Measurements from ENCODE around the gene USP54. TPM values are rescaled to one million over a fixed set of nuclear protein-coding genes. Genes with fewer than 3 reads are reported as not detected.

Gene USP54, protein sequence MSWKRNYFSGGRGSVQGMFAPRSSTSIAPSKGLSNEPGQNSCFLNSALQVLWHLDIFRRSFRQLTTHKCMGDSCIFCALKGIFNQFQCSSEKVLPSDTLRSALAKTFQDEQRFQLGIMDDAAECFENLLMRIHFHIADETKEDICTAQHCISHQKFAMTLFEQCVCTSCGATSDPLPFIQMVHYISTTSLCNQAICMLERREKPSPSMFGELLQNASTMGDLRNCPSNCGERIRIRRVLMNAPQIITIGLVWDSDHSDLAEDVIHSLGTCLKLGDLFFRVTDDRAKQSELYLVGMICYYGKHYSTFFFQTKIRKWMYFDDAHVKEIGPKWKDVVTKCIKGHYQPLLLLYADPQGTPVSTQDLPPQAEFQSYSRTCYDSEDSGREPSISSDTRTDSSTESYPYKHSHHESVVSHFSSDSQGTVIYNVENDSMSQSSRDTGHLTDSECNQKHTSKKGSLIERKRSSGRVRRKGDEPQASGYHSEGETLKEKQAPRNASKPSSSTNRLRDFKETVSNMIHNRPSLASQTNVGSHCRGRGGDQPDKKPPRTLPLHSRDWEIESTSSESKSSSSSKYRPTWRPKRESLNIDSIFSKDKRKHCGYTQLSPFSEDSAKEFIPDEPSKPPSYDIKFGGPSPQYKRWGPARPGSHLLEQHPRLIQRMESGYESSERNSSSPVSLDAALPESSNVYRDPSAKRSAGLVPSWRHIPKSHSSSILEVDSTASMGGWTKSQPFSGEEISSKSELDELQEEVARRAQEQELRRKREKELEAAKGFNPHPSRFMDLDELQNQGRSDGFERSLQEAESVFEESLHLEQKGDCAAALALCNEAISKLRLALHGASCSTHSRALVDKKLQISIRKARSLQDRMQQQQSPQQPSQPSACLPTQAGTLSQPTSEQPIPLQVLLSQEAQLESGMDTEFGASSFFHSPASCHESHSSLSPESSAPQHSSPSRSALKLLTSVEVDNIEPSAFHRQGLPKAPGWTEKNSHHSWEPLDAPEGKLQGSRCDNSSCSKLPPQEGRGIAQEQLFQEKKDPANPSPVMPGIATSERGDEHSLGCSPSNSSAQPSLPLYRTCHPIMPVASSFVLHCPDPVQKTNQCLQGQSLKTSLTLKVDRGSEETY (N-terminal part only)
- 12.8 and 16.1 TPM in 2 replicates for total RNA-seq

DNA sequence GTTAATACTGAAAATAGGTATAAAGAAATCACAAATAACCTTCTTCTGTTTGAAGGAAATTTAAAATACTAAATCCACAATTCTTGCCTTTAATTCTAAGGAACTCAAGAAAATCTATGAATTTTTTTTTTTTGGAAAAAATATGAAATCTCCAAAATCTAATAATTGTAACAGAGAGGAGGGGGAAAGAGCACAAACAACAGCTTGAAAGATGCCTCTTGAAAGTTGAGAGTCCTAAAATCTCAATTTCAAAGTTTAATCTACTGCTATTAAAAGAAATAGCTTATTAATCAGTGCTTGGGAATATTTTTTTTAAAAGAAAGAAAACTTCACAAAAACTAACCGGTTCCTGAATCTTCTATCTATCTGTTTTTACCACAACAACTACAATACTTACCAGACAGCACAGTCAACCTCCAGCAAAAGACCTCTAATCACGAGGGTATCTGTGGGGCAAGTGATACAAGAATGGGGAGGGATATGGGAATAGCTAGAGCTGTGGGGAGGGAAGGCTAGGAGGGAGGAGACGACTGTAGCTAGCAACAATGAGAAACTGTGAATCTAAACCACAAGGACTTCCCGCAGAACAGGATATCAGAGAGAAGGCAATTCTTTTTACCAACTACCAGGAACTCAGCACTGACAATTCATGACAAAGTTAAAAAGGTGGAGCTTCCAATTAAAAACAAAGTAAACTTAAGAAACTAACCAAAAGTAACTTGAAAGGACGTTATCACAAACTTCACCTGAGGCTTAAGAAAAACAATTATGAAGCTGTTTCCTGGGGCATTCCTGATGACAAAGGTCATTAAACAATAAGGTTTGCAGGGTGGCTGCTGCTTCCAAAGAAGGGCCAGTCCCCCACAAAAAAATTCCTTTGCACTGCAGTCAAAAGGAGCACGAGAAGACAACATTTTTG lies at the start of gene USP54:
USP54 (minus strand) TSS at position 462 of the 919 bp plus-strand sequence. CDS start 15,684 bp downstream, outside the sequence.

GRCh38 chr10:73495884-73496674 lies 95.1 kb downstream of the USP54 start, which contains the start of gene PPP3CB:
TSS of gene PPP3CB (minus strand) at chr10:73496024. CDS start at chr10:73495889, 135 bp downstream.

Small RNA genes within 50 kb of the gene (small RNA-seq; reads per million reads assigned to genes)
- gene RNU6-883P, result not detected

Other genes starting within 250 kb of the USP54 start
- gene CFAP70, start 232.5 kb downstream of the USP54 start, total RNA-seq, result 1.8 and 3.6 TPM in 2 replicates
- 145 and 163 TPM in 2 replicates for gene ANXA7, start 177.3 kb downstream of the USP54 start, total RNA-seq
- 2.5 and 3.1 TPM in 2 replicates for gene MSS51, start 157.8 kb downstream of the USP54 start, total RNA-seq
- gene PPP3CB, start 95.3 kb downstream of the USP54 start, total RNA-seq, result 48.3 and 54.6 TPM in 2 replicates
- gene MYOZ1, start 50.1 kb upstream of the USP54 start, total RNA-seq, result 0.26 and 0.32 TPM in 2 replicates
- not detected in 2 replicates for gene SYNPO2L, start 64.7 kb upstream of the USP54 start, total RNA-seq
- gene AGAP5, start 106.8 kb upstream of the USP54 start, total RNA-seq, result 3.6 and 4.7 TPM in 2 replicates
- 47.0 and 49.2 TPM in 2 replicates for gene SEC24C, start 153.0 kb upstream of the USP54 start, total RNA-seq
- gene CHCHD1, start 190.7 kb upstream of the USP54 start, total RNA-seq, result 18.0 and 18.2 TPM in 2 replicates
- 50.2 and 60.4 TPM in 2 replicates for gene ZSWIM8, start 194.3 kb upstream of the USP54 start, total RNA-seq
- 18.3 and 20.4 TPM in 2 replicates for gene NDST2, start 220.3 kb upstream of the USP54 start, total RNA-seq